ENCODE results near the gene PPM1A. TPM values are rescaled to one million over a fixed set of nuclear protein-coding genes. Genes with fewer than 3 reads are reported as not detected.
"Not testable (repeated sequence)": the region's sequence is repeated elsewhere in the genome, so short reads cannot be mapped to it uniquely, and the experiment has no call there.

The PPM1A gene
- total RNA-seq, 1 donor from 2014 or later, result 38.0 TPM

DNA sequence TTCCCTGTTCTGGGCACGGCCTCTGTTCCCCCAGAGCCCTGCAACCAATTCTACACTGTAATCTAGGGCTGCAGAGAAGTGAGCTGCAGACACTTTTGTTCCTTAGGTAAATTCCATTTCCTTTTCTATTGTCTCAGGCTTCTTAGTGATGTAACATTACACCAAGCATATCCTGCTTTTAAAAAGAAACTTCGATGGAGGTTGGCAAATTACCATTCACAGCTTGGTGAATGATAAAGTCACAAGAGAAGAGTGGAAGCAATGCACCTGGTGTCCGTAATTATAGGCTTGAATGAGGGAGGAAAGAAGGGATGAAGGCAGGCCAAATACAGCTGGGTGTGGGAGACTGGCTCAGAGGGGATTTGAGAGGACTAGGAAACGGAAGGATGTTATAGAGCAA is 68.6 kb downstream of the PPM1A start:
- no peak for DNase-seq (ENCODE audit: low spot score)
- no peaks in the 10 kb centered on the region for H3K36me3 Mint-ChIP-seq (ENCODE audit: low read depth, unreplicated experiment)
- H3K4me3 Mint-ChIP-seq (ENCODE audit: unreplicated experiment), result peak overlapping the region; percentile 34
- peaks cover 8% of the 10 kb centered on the region for H3K27me3 Mint-ChIP-seq (ENCODE audit: unreplicated experiment)
- H3K9me3 Mint-ChIP-seq (ENCODE audit: unreplicated experiment), result peaks cover 10% of the 10 kb centered on the region
- TF ChIP-seq, protein P1, sequence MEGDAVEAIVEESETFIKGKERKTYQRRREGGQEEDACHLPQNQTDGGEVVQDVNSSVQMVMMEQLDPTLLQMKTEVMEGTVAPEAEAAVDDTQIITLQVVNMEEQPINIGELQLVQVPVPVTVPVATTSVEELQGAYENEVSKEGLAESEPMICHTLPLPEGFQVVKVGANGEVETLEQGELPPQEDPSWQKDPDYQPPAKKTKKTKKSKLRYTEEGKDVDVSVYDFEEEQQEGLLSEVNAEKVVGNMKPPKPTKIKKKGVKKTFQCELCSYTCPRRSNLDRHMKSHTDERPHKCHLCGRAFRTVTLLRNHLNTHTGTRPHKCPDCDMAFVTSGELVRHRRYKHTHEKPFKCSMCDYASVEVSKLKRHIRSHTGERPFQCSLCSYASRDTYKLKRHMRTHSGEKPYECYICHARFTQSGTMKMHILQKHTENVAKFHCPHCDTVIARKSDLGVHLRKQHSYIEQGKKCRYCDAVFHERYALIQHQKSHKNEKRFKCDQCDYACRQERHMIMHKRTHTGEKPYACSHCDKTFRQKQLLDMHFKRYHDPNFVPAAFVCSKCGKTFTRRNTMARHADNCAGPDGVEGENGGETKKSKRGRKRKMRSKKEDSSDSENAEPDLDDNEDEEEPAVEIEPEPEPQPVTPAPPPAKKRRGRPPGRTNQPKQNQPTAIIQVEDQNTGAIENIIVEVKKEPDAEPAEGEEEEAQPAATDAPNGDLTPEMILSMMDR (IDR thresholded peaks at IDR 0.05; ENCODE audit: unreplicated experiment), result no peak
- H3K4me1 Mint-ChIP-seq (ENCODE audit: unreplicated experiment), result peaks cover 28% of the 10 kb centered on the region
- peak overlapping the region; percentile 95 for H3K27ac Mint-ChIP-seq (ENCODE audit: unreplicated experiment)

DNA sequence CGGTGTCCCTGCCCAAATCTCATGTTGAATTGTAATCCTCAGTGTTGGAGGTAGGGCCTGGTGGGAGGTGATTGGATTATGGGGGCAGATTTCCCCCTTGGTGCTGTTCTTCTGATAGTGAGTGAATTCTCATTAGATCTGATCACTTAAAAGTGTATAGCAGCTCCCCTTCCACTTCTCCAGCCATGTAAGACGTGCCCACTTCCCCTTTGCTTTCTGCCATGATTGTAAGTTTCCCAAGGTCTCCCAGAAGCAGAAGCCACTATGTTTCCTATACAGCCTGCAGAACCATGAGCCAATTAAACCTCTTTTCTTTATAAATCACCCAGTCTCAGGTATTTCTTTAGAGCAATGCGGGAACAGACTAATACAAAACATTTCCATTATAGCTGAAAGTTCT is 71.8 kb downstream of the PPM1A start:
- not testable (repeated sequence) for H3K27me3 Mint-ChIP-seq (ENCODE audit: unreplicated experiment); H3K9me3 Mint-ChIP-seq (ENCODE audit: unreplicated experiment); H3K36me3 Mint-ChIP-seq (ENCODE audit: low read depth, unreplicated experiment); DNase-seq (ENCODE audit: low spot score); H3K27ac Mint-ChIP-seq (ENCODE audit: unreplicated experiment); H3K4me3 Mint-ChIP-seq (ENCODE audit: unreplicated experiment)
- peaks cover 18% of the 10 kb centered on the region for H3K4me1 Mint-ChIP-seq (ENCODE audit: unreplicated experiment)

DNA sequence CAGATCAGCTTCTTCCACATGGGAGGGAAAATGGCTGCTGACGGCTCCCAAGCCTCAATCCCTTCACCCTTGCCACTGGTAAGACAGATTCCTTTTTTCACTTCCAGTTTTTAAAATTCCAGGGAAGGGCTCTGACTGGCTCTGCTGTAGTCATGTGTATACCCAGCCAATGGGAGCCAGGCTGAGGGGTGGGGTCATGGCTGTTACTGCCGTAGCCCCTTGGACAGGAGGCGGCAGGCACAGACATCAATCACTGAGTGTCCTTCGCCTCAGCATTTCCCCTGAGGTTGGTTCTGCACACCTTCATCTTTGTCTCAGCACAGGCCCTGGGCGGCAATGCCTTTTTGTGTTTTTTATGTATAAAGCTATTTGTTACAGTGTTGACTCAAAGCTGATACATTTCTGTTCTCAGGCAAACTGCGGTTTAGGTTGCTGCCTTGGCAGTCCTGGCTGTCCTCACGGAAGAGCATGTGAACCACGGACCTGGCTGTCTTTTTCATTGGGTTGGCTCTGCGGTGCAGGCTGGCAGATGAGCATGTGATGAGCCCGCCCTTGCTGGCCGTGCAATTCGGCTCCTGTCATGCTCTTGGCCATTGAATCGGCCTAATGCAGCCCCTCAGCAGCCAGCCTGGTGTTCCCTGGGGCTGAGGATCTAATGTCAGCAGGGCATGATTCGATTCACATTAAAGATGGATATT is 74.3 kb downstream of the PPM1A start:
- Mint-ChIP-seq H3K9me3 (ENCODE audit: unreplicated experiment) (peaks cover 10% of the 10 kb centered on the region), H3K27me3 (ENCODE audit: unreplicated experiment) (peaks cover 15% of the 10 kb centered on the region), H3K27ac (ENCODE audit: unreplicated experiment) (no peak overlapping the region), H3K4me1 (ENCODE audit: unreplicated experiment) (peaks cover 6% of the 10 kb centered on the region), H3K36me3 (ENCODE audit: low read depth, unreplicated experiment) (no peaks in the 10 kb centered on the region), H3K4me3 (ENCODE audit: unreplicated experiment) (no peak overlapping the region)
- TF ChIP-seq, protein P1 (IDR thresholded peaks at IDR 0.05; ENCODE audit: unreplicated experiment), result no peak
- DNase-seq (ENCODE audit: low spot score), result no peak

DNA sequence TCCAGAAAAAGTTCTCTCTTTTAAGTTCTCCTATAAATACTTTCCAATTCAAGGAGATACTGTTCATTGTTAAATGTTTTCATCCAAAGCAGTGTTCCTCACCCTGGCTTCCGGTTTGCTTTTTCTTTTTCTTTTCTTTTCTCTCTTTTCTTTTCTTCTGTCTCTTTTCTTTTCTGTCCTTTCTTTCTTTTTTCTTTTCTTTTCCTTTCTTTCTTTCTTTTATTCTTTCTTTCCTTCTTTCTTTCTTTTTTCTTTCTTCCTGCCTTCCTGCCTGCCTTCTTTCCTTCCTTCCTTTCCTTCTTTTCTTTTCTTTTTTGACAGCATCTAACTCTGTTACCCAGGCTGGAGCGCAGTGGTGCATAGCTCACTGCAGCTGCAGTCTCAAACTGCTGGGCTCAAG is 75.8 kb downstream of the PPM1A start:
- H3K27me3 Mint-ChIP-seq (ENCODE audit: unreplicated experiment), result peaks cover 10% of the 10 kb centered on the region
- H3K27ac Mint-ChIP-seq (ENCODE audit: unreplicated experiment), result no peak overlapping the region
- TF ChIP-seq, protein P1 (IDR thresholded peaks at IDR 0.05; ENCODE audit: unreplicated experiment), result no peak
- no peaks in the 10 kb centered on the region for H3K36me3 Mint-ChIP-seq (ENCODE audit: low read depth, unreplicated experiment)
- no peak for DNase-seq (ENCODE audit: low spot score)
- peaks cover 5% of the 10 kb centered on the region for H3K9me3 Mint-ChIP-seq (ENCODE audit: unreplicated experiment)
- H3K4me3 Mint-ChIP-seq (ENCODE audit: unreplicated experiment), result no peak overlapping the region
- peaks cover 4% of the 10 kb centered on the region for H3K4me1 Mint-ChIP-seq (ENCODE audit: unreplicated experiment)

DNA sequence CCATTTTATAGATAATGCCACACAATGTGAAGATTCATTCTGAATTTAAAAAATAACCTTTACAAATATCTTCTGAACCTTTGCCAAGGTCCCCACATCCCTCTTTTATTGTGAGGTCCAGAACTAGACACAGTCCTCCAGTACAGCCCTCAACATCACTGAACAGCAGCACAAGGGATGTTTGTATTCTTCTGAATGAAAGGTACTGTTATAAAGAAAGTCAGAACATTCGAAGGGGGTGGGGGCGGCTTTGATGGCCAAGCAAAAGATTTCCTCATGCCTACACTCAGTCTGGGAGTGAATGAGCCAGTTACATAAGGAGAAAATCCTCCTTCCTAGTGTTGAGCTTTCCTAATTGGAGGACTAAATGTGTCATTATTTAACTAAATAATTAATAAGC is 77.3 kb downstream of the PPM1A start:
- DNase-seq (ENCODE audit: low spot score), result no peak
- H3K9me3 Mint-ChIP-seq (ENCODE audit: unreplicated experiment), result peaks cover 5% of the 10 kb centered on the region
- TF ChIP-seq, protein P1 (IDR thresholded peaks at IDR 0.05; ENCODE audit: unreplicated experiment), result no peak
- peaks cover 7% of the 10 kb centered on the region for H3K4me1 Mint-ChIP-seq (ENCODE audit: unreplicated experiment)
- H3K27ac Mint-ChIP-seq (ENCODE audit: unreplicated experiment), result no peak overlapping the region
- no peak overlapping the region for H3K4me3 Mint-ChIP-seq (ENCODE audit: unreplicated experiment)
- no peaks in the 10 kb centered on the region for H3K36me3 Mint-ChIP-seq (ENCODE audit: low read depth, unreplicated experiment)
- H3K27me3 Mint-ChIP-seq (ENCODE audit: unreplicated experiment), result peaks cover 10% of the 10 kb centered on the region
